ENCODE data around the gene PRDM16.

DNA sequence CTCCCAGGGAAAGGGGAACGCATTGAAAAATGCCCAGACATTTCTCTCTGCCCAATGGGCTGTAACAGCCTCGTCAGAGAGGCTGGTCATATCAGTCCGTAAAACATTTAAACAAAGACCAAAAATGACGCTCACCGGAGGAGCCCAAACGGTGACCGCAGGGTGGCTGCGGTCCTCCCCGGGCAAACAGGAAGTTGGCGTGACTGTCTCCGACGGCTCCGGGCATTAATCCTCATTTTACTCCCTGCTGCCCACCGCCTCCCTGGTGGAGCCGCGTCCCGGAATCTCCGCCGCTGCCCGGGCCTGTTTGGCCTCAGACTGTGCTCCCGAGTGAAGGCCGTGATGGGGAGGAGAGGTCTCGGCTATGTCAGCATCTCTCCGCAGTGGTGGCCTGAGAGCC lies 9.9 kb downstream of the PRDM16 start:
- TF ChIP-seq, protein P1, sequence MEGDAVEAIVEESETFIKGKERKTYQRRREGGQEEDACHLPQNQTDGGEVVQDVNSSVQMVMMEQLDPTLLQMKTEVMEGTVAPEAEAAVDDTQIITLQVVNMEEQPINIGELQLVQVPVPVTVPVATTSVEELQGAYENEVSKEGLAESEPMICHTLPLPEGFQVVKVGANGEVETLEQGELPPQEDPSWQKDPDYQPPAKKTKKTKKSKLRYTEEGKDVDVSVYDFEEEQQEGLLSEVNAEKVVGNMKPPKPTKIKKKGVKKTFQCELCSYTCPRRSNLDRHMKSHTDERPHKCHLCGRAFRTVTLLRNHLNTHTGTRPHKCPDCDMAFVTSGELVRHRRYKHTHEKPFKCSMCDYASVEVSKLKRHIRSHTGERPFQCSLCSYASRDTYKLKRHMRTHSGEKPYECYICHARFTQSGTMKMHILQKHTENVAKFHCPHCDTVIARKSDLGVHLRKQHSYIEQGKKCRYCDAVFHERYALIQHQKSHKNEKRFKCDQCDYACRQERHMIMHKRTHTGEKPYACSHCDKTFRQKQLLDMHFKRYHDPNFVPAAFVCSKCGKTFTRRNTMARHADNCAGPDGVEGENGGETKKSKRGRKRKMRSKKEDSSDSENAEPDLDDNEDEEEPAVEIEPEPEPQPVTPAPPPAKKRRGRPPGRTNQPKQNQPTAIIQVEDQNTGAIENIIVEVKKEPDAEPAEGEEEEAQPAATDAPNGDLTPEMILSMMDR (IDR thresholded peaks at IDR 0.05) = no peak
- TF ChIP-seq SIN3A (IDR thresholded peaks at IDR 0.05; ENCODE audit: borderline replicate concordance, insufficient read depth, low read depth, low read length) (no peak), POLR2AphosphoS5 (IDR thresholded peaks at IDR 0.05; ENCODE audit: low read depth, low read length) (no peak)
- TF ChIP-seq, protein P2, sequence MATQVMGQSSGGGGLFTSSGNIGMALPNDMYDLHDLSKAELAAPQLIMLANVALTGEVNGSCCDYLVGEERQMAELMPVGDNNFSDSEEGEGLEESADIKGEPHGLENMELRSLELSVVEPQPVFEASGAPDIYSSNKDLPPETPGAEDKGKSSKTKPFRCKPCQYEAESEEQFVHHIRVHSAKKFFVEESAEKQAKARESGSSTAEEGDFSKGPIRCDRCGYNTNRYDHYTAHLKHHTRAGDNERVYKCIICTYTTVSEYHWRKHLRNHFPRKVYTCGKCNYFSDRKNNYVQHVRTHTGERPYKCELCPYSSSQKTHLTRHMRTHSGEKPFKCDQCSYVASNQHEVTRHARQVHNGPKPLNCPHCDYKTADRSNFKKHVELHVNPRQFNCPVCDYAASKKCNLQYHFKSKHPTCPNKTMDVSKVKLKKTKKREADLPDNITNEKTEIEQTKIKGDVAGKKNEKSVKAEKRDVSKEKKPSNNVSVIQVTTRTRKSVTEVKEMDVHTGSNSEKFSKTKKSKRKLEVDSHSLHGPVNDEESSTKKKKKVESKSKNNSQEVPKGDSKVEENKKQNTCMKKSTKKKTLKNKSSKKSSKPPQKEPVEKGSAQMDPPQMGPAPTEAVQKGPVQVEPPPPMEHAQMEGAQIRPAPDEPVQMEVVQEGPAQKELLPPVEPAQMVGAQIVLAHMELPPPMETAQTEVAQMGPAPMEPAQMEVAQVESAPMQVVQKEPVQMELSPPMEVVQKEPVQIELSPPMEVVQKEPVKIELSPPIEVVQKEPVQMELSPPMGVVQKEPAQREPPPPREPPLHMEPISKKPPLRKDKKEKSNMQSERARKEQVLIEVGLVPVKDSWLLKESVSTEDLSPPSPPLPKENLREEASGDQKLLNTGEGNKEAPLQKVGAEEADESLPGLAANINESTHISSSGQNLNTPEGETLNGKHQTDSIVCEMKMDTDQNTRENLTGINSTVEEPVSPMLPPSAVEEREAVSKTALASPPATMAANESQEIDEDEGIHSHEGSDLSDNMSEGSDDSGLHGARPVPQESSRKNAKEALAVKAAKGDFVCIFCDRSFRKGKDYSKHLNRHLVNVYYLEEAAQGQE (IDR thresholded peaks at IDR 0.05; ENCODE audit: insufficient read depth in 1 of 2, low read depth in 2 of 2, low read length in 1 of 2) = no peak
